ENCODE data around the gene DCAKD.
A peak's percentile ranks its signal among the peaks of the same experiment; 100 is the strongest.

Gene DCAKD

DNA sequence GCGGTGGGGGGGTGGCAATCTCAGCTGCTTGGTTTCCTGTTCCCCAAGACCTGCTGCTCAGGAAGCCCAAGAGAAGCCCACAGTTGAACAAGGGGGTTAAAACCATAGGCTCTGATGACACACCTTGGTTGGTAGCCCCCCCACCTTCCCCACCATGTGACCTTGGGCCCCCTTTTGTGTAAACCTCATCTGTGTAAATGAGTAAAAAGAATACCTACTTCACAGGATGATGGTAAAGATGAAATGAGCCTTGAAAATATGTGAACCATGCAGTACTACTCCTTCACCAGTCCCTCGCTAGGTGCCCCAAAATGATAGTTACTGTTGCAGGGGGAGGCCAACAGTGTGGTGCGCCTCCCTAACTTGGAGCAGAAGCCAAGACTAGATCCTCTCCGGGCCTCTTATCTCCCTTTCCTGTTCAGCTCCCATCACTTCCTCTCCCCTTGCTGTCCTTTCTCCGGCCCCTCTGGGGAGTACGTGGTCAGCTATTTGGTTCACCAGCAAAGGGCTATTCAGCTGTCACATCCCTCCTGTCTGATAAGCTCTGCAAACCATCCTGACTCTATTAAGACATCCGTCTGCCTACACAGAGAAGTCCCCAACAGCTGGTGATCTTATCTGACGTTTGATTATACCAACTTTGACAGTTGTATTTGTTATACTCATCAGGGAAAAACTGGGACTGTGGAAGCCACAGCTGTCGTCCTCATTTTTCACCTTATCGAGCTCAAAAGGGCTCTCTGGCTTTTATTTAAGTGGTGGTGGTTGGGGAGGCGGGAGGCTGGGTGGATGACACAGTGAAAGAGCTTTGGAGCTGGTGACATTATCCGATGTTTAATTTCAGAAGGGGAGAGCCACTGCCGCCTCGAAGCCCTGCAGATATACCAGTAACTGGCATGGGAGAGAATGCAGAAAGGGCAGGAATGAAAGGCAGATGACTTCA lies 19.9 kb downstream of the DCAKD start:
- H3K27ac ChIP-seq (ENCODE audit: low read length): no peak overlapping the region
- no peaks in the 10 kb centered on the region for H3K4me1 ChIP-seq (ENCODE audit: control insufficient read depth, insufficient read depth, low read length)
- DNase-seq (ENCODE audit: low read depth, low spot score): no peak
- no peaks in the 10 kb centered on the region for H3K27me3 ChIP-seq (ENCODE audit: control insufficient read depth, insufficient read depth, low read length)
- no CpG with 5 or more reads among the region's 14 CpGs for whole genome bisulfite sequencing (ENCODE audit: insufficient coverage, insufficient read length)
- no peaks in the 10 kb centered on the region for H3K9me3 ChIP-seq (ENCODE audit: control insufficient read depth, insufficient read depth, low read length)
- H3K36me3 ChIP-seq (ENCODE audit: control insufficient read depth, insufficient read depth, low read length): peaks cover 15% of the 10 kb centered on the region
- no peak overlapping the region for H3K4me3 ChIP-seq (ENCODE audit: low read length)

DNA sequence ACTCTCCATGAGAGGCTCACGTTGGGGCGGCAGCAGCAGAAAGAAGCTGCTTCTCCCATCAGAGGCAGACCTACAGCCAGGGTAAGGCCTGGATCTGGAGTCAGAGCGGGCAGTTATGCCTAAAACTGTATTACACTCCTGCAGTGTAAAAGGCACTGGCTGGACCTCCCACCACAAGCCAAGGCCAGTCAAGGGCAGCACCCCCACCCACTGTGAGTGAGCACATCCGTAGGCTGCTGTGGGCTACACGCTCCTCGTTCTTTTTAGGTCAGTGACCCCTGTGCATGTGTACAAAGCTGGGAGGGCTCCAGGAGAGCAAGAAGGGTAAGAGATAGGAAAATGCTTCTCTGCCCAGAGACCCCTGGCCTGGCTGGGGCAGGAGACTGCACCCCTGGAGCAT lies 20.7 kb downstream of the DCAKD start:
- no peak for DNase-seq (ENCODE audit: low read depth, low spot score)
- peaks cover 15% of the 10 kb centered on the region for H3K36me3 ChIP-seq (ENCODE audit: control insufficient read depth, insufficient read depth, low read length)
- WGBS (ENCODE audit: insufficient coverage, insufficient read length): no CpG with 5 or more reads among the region's 6 CpGs
- no peaks in the 10 kb centered on the region for H3K9me3 ChIP-seq (ENCODE audit: control insufficient read depth, insufficient read depth, low read length)
- H3K27ac ChIP-seq (ENCODE audit: low read length): no peak overlapping the region
- H3K4me1 ChIP-seq (ENCODE audit: control insufficient read depth, insufficient read depth, low read length): no peaks in the 10 kb centered on the region
- no peak overlapping the region for H3K4me3 ChIP-seq (ENCODE audit: low read length)
- no peaks in the 10 kb centered on the region for H3K27me3 ChIP-seq (ENCODE audit: control insufficient read depth, insufficient read depth, low read length)

DNA sequence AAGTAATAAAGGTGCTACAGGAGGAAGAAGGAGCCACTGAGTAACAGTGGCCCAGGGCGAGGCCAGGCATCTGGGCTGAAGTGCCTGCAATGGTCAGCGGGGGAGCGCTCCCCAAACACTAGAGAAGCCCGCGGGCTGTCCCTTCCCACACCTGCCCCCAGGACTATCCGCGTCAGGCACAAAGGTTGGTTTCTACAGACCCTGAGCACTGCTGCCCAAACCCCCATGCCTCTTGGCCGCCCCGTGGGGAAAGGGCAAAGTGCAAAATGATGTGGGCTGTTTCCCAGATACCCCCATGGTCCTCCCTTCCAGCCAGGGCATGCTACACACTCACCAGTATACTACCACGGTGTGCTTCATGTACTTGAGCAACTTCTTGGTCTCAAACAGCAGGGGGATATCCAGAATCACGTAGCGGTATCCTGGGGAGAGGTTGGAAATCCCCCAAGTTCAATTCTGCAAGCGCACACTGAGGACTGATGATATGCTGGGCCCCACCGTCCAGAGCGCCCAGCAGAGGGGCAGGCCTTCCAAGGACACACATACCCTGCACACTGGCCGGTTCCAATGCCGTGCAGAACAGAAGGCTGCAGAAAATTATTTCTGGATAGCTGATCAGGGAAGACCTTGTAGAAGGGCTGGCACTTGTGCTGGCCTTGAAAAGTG lies 21.5 kb downstream of the DCAKD start:
- Histone ChIP-seq H3K27me3 (ENCODE audit: control insufficient read depth, insufficient read depth, low read length) (no peaks in the 10 kb centered on the region), H3K9me3 (ENCODE audit: control insufficient read depth, insufficient read depth, low read length) (no peaks in the 10 kb centered on the region), H3K4me1 (ENCODE audit: control insufficient read depth, insufficient read depth, low read length) (no peaks in the 10 kb centered on the region), H3K27ac (ENCODE audit: low read length) (no peak overlapping the region), H3K36me3 (ENCODE audit: control insufficient read depth, insufficient read depth, low read length) (peaks cover 15% of the 10 kb centered on the region), H3K4me3 (ENCODE audit: low read length) (no peak overlapping the region)
- no CpG with 5 or more reads among the region's 17 CpGs for WGBS (ENCODE audit: insufficient coverage, insufficient read length)
- no peak for DNase-seq (ENCODE audit: low read depth, low spot score)

DNA sequence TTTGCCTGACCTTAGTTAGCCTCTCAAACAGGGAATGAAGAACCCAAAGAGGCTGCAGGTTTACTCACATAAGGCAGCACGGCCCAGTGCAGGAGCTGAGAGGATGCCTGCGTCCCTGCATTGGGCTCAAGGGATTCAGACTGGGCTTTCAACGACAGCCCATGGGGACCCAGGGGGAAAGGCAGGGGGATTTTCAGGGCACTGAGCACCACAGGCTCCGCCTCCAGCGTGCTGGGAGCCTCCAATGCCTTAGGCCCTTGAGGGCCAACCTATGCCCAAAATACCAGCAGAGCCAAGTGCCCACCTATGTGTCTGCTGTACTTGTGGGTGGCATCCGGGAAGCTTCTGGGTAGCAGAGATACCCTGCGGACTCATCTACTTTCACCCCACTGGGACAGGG lies 22.3 kb downstream of the DCAKD start:
- DNase-seq (ENCODE audit: low read depth, low spot score): no peak
- Histone ChIP-seq H3K4me1 (ENCODE audit: control insufficient read depth, insufficient read depth, low read length) (no peaks in the 10 kb centered on the region), H3K27ac (ENCODE audit: low read length) (no peak overlapping the region), H3K4me3 (ENCODE audit: low read length) (no peak overlapping the region), H3K9me3 (ENCODE audit: control insufficient read depth, insufficient read depth, low read length) (no peaks in the 10 kb centered on the region), H3K36me3 (ENCODE audit: control insufficient read depth, insufficient read depth, low read length) (peaks cover 18% of the 10 kb centered on the region), H3K27me3 (ENCODE audit: control insufficient read depth, insufficient read depth, low read length) (no peaks in the 10 kb centered on the region)
- WGBS (ENCODE audit: insufficient coverage, insufficient read length): no CpG with 5 or more reads among the region's 7 CpGs

DNA sequence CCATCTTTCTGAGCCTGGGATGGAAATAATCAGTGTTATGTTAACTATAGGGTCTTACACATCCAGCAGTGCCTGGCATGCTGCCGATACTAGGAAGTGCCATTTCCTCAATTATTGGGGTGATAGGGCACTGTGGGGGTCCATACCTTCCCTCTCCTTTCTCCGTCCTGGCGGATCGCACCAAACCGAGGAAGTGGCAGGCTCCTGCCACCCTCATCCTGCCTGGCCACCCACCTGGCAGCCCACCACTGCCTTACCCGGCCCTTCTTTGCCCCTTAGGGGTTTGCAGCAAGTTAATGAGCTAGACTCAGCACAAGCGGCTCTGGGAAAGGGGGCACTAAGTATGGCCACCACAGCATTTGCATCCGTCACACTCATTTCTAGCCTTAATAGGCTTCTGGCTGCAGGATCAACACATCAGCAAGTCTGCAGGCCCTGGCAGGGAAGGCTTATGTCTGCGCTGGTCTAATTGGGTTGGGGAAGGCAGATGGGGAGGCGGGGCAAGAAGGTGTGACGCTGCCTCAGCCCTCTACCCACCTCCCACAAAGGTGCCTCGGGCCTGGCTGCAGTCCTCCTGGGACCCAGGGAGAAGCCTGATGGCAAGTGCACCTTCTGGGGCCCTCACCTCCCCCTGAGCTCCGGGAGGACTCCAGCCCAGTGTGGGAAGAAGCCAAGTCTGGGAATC lies 28.6 kb downstream of the DCAKD start:
- no peak overlapping the region for H3K27ac ChIP-seq (ENCODE audit: low read length)
- peaks cover 6% of the 10 kb centered on the region; the same call in 1 of the 2 replicates for H3K36me3 ChIP-seq (ENCODE audit: control insufficient read depth, insufficient read depth, low read length)
- no peak overlapping the region for H3K4me3 ChIP-seq (ENCODE audit: low read length)
- no CpG with 5 or more reads among the region's 13 CpGs for WGBS (ENCODE audit: insufficient coverage, insufficient read length)
- H3K27me3 ChIP-seq (ENCODE audit: control insufficient read depth, insufficient read depth, low read length): peaks cover 28% of the 10 kb centered on the region
- peaks cover 6% of the 10 kb centered on the region for H3K4me1 ChIP-seq (ENCODE audit: control insufficient read depth, insufficient read depth, low read length)
- H3K9me3 ChIP-seq (ENCODE audit: control insufficient read depth, insufficient read depth, low read length): no peaks in the 10 kb centered on the region
- no peak for DNase-seq (ENCODE audit: low read depth, low spot score)

DNA sequence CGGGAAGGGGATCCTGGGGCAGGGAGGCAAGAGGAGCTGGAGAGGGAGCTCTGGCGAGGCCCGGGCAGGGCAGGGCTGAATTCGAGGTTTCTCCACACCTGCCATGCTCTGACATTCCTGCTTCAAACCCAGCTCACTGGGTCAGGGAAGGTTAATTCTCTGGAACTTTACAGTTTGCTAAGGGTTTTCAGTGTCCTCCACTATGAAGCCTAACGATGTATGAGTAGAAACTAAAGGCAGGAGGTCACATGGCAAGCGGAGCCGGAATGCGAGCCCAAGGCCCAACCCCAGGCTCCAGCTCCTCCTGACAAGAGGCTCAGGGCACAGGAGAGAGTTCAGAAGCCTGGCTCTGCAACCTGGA lies 29.2 kb downstream of the DCAKD start:
- peaks cover 28% of the 10 kb centered on the region for H3K27me3 ChIP-seq (ENCODE audit: control insufficient read depth, insufficient read depth, low read length)
- no peaks in the 10 kb centered on the region for H3K9me3 ChIP-seq (ENCODE audit: control insufficient read depth, insufficient read depth, low read length)
- H3K4me1 ChIP-seq (ENCODE audit: control insufficient read depth, insufficient read depth, low read length): peaks cover 6% of the 10 kb centered on the region
- H3K36me3 ChIP-seq (ENCODE audit: control insufficient read depth, insufficient read depth, low read length): peaks cover 6% of the 10 kb centered on the region; the same call in 1 of the 2 replicates
- H3K27ac ChIP-seq (ENCODE audit: low read length): no peak overlapping the region
- no CpG with 5 or more reads among the region's 8 CpGs for WGBS (ENCODE audit: insufficient coverage, insufficient read length)
- DNase-seq (ENCODE audit: low read depth, low spot score): no peak
- no peak overlapping the region for H3K4me3 ChIP-seq (ENCODE audit: low read length)

DNA sequence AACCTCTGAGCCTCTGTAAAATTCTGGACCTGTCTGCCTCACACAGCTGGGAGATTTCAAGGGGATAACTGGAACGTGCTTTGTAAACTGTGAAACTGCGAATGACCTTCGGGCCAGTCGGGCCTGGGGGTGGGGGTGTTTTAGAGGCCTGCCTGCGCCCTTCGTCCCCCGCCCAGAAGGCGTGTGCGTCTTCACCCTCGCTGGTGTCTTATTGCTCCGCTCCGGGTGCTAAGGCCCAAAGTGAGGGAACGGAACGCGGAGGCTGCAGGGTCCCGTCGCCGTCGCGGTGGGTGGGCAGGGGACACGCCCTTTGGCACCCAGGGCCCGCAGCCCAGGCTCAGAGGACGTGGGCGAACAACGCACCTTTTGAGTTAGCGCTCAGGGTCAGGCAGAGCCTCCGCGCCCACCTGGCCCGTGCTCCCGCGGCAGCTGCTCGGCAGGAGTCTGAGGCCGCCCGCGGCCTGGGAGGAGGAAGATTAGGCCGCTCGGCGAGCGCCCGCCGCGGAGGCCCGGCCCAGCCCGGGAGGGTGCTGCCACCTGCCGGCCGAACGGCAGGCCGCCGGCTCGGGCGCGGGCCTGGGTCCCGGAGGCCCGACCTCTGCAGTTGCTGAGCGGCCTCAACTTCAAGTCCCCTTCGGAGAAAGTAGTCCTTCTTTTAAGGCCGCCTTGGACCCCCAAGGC lies 29.7 kb downstream of the DCAKD start:
- Histone ChIP-seq H3K27me3 (ENCODE audit: control insufficient read depth, insufficient read depth, low read length) (peaks cover 28% of the 10 kb centered on the region), H3K4me3 (ENCODE audit: low read length) (peak overlapping the region; percentile 7; the same call in 1 of the 2 replicates), H3K27ac (ENCODE audit: low read length) (no peak overlapping the region), H3K4me1 (ENCODE audit: control insufficient read depth, insufficient read depth, low read length) (peaks cover 6% of the 10 kb centered on the region), H3K36me3 (ENCODE audit: control insufficient read depth, insufficient read depth, low read length) (peaks cover 6% of the 10 kb centered on the region; the same call in 1 of the 2 replicates), H3K9me3 (ENCODE audit: control insufficient read depth, insufficient read depth, low read length) (no peaks in the 10 kb centered on the region)
- DNase-seq (ENCODE audit: low read depth, low spot score): no peak
- WGBS (ENCODE audit: insufficient coverage, insufficient read length): no CpG with 5 or more reads among the region's 57 CpGs

DNA sequence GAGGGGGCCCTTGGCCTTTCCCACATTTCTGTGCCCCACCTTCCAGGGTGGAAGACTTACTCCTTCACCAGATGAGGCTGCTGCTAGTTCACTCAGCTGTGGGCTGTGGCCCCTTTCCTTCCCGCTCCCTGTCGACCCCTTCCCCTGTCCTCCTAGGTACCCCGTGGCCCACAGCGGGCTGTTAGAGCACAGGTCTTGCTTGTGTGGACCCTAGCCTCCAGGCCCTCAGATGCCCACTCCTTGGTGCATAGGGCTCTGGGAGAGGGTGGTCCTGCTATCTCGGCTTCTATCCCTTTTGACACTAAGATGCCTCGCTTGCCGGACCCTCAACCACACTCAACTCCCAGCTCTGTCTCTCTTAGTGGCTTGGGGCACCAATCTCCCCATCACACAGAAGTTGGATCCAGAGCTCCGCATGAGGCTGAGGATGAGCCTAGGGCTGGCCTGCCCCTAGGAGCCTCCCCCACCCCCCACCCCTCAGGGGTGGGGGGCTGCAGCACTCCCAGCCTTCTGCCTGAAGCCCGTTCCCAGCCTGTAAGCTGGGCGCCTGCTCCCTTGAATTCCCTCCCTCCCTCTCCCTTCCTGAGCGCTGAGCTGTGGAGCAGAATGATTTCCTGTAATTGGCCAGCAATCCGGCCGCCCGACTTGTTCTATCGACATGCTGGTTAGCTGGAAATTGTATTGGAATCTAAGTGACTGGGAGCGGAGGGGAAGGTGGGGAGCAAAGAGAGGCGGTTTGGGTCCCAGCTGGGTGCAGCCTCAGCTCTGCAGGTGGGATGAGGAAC lies 30.9 kb downstream of the DCAKD start:
- Histone ChIP-seq H3K36me3 (ENCODE audit: control insufficient read depth, insufficient read depth, low read length) (peaks cover 6% of the 10 kb centered on the region; the same call in 1 of the 2 replicates), H3K4me1 (ENCODE audit: control insufficient read depth, insufficient read depth, low read length) (peaks cover 6% of the 10 kb centered on the region), H3K4me3 (ENCODE audit: low read length) (no peak overlapping the region), H3K27ac (ENCODE audit: low read length) (no peak overlapping the region), H3K9me3 (ENCODE audit: control insufficient read depth, insufficient read depth, low read length) (no peaks in the 10 kb centered on the region), H3K27me3 (ENCODE audit: control insufficient read depth, insufficient read depth, low read length) (peaks cover 28% of the 10 kb centered on the region)
- no peak for DNase-seq (ENCODE audit: low read depth, low spot score)
- no CpG with 5 or more reads among the region's 17 CpGs for WGBS (ENCODE audit: insufficient coverage, insufficient read length)

DNA sequence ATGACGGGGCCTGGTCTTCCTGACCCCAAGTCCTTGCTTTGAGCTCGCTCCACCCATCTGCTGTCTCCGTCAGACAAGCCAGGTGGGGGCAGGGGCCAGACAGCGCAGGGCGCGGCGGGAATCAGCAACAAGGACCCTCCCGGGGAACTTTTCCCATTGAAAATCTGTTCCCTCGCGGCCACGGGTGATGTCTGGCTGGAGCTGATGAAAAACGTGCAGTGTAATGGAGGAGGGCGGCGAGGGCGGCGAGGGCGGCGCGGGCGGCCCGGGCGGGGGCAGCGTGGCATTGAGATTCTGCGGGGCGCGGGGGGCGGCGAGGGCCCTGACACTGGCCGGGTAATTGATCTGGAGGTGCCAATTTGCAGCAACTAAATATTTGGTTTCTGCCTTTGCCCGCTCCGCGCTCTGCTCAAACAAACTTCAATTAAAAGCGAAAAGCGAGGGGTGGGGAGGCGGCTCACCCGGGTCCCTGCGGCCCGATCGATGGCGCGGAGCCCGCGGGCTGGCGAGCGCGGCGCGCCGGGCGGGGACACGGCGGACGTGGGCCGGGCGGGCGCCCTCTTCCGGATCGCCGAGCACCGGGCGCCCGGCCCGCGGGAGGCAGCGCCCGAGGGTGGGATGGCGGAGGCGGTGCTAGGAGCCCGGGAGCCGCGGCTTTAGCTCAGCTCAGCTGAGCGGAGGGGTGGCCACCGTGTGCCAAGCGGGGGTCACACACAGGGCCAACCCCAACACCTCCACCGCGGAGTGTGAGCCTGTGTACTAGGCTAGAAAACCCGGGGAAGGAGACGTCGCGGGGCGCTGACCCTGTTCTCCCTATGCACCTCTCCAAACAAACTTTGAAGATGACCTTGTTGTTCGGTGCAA lies 32.4 kb downstream of the DCAKD start:
- Histone ChIP-seq H3K4me1 (ENCODE audit: control insufficient read depth, insufficient read depth, low read length) (peaks cover 6% of the 10 kb centered on the region), H3K36me3 (ENCODE audit: control insufficient read depth, insufficient read depth, low read length) (peaks cover 2% of the 10 kb centered on the region; the same call in 1 of the 2 replicates), H3K9me3 (ENCODE audit: control insufficient read depth, insufficient read depth, low read length) (no peaks in the 10 kb centered on the region), H3K27me3 (ENCODE audit: control insufficient read depth, insufficient read depth, low read length) (peaks cover 28% of the 10 kb centered on the region), H3K4me3 (ENCODE audit: low read length) (peak overlapping the region; percentile 39; the same call in 1 of the 2 replicates), H3K27ac (ENCODE audit: low read length) (no peak overlapping the region)
- DNase-seq (ENCODE audit: low read depth, low spot score): no peak
- WGBS (ENCODE audit: insufficient coverage, insufficient read length): no CpG with 5 or more reads among the region's 82 CpGs
